Right kidney (tissue), 1 donor: ENCODE data around the gene CCDC88C.
"Not testable (repeated sequence)": the region's sequence is repeated elsewhere in the genome, so short reads cannot be mapped to it uniquely, and the experiment has no call there.

Source experiments
- DNase-seq: peaks from one replicate; pipeline ENCODE4 v3.0.0-alpha.2; 2016

Gene CCDC88C

GRCh38 chr14:91266276-91266675 lies 151.3 kb downstream of the CCDC88C start:
- not testable (repeated sequence) for DNase-seq

GRCh38 chr14:91265404-91265803 lies 152.2 kb downstream of the CCDC88C start:
- no peak for DNase-seq

- DNase-seq: peak; percentile 53
Measured at GRCh38 chr14:91264151-91265150, 153.2 kb downstream of the CCDC88C start.

- DNase-seq: no peak
Measured at GRCh38 chr14:91263329-91263728, 154.3 kb downstream of the CCDC88C start.

GRCh38 chr14:91261986-91262549 lies 155.6 kb downstream of the CCDC88C start:
- no peak for DNase-seq

GRCh38 chr14:91261115-91261514 lies 156.5 kb downstream of the CCDC88C start:
- DNase-seq: no peak

- DNase-seq: no peak
Measured at GRCh38 chr14:91258876-91259275, 158.7 kb downstream of the CCDC88C start.

GRCh38 chr14:91258011-91258618 lies 159.5 kb downstream of the CCDC88C start:
- no peak for DNase-seq

GRCh38 chr14:91257328-91258010 lies 160.2 kb downstream of the CCDC88C start:
- DNase-seq: no peak

- DNase-seq: no peak
Measured at GRCh38 chr14:91256661-91257060, 161.0 kb downstream of the CCDC88C start.

GRCh38 chr14:91255026-91255695 lies 162.5 kb downstream of the CCDC88C start:
- no peak for DNase-seq

GRCh38 chr14:91254461-91254860 lies 163.2 kb downstream of the CCDC88C start:
- DNase-seq: no peak

- DNase-seq: peak; percentile 65
Measured at GRCh38 chr14:91253795-91254323, 163.8 kb downstream of the CCDC88C start.

- DNase-seq: peak; percentile 69
Measured at GRCh38 chr14:91252871-91253794, 164.5 kb downstream of the CCDC88C start.

GRCh38 chr14:91250912-91251311 lies 166.7 kb downstream of the CCDC88C start:
- DNase-seq: no peak

GRCh38 chr14:91249841-91250616 lies 167.6 kb downstream of the CCDC88C start:
- peak; percentile 36 for DNase-seq

- DNase-seq: no peak
Measured at GRCh38 chr14:91246051-91246852, 171.4 kb downstream of the CCDC88C start.

GRCh38 chr14:91245616-91246015 lies 172.0 kb downstream of the CCDC88C start:
- DNase-seq: not testable (repeated sequence)

GRCh38 chr14:91245029-91245428 lies 172.6 kb downstream of the CCDC88C start:
- DNase-seq: no peak
